Left lung (tissue), 10 donors: Measurements from ENCODE around the gene DDO. TPM values are rescaled to one million over a fixed set of nuclear protein-coding genes. Genes with fewer than 3 reads are reported as not detected.
A peak's percentile ranks its signal among the peaks of the same experiment; 100 is the strongest.

Experiments used
- ATAC-seq: fragments of 200-7000 bp; cut with Tn5 transposase; one replicate; pipeline ENCODE4 v1.9.1; 2020; ENCODE audit warnings: moderate library complexity
- DNase-seq, 4 donors: peaks; one replicate each; pipeline ENCODE4 v3.0.0-alpha.2; 2013 to 2020
- H3K27ac ChIP-seq, 2 donors: fragments of 200-600 bp; sonication (generic) in 1 of 2; one replicate each; pipeline versions ENCODE4 v1.5.0 to v1.8.0; 2020 to 2021
- H3K27me3 ChIP-seq, 2 donors: fragments of 200-600 bp; sonication (generic) in 1 of 2; one replicate each; pipeline versions ENCODE4 v1.5.0 to v1.8.0; 2020 to 2021
- H3K36me3 ChIP-seq, 2 donors: fragments of 200-600 bp; sonication (generic) in 1 of 2; one replicate each; pipeline versions ENCODE4 v1.5.0 to v1.8.0; 2020 to 2021
- H3K4me1 ChIP-seq, 2 donors: fragments of 200-600 bp; one replicate each; pipeline ENCODE4 v1.8.0; 2021
- H3K4me3 ChIP-seq, 2 donors: fragments of 200-600 bp; sonication (generic) in 1 of 2; one replicate each; pipeline versions ENCODE4 v1.5.0 to v1.8.0; 2020 to 2021; ENCODE audit warnings: mild to moderate bottlenecking in 1 of 2
- H3K9me3 ChIP-seq, 2 donors: fragments of 200-600 bp; sonication (generic) in 1 of 2; one replicate each; pipeline versions ENCODE4 v1.5.0 to v1.8.0; 2020 to 2021
- intact Hi-C, 2 donors: fragments of 100-400 bp; cut with DNase I; formaldehyde crosslinking; loops; one replicate each; pipeline versions ENCODE4 v1.11.2 to v1.14.2; 2022
- polyA plus RNA-seq, 6 donors: library from polyadenylated mRNA; unstranded; fragments of 120-200 nt; gene quantifications; one replicate each; pipeline ENCODE4 v1.2.1, GENCODE V29; 2013; ENCODE audit not compliant: insufficient read length in 6 of 6
- total RNA-seq, 2 donors: library from RNA; stranded (reverse); fragmentation: NEBNext Ultra II Directional; extraction: Animal tissue kit (Norgen Biotek cat#: 25700); gene quantifications; one replicate each; pipeline ENCODE4 v1.2.1, GENCODE V29; 2021
- TF ChIP-seq, protein P1 (sequence below), 2 donors: fragments of 200-600 bp; sonication (generic) in 1 of 2; IDR thresholded peaks; one replicate each; pipeline versions ENCODE4 v1.5.0 to v1.8.0; 2021; ENCODE audit warnings: antibody characterized with exemption in 2 of 2
- donor health status: DM: no; HTN: yes; CAD: no.
- donor health status: DM: no; HTN: no; CAD: no.

The DDO gene
- total and polyA plus RNA-seq, 8 donors, result 0.61 to 2.4 (median 1.7) TPM

DNA sequence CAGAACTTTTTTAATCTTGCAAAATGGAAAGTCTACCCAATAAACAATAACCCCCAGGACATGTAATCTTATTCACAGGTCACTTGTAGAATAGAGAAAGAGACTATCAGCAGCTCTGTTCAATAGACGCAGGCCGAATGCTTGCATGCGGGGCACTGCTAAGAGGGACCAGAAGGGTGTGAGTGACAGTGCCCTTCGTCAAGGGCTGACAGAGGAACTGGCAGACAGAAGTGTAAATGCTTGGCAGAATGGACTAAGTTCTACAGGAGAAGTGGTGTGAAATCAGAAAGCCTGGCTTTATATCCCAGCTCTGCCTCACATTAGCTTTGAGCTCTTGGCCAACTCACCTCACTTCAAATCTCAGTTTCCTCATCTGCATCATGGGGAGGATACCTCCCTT, 21.0 kb downstream of the DDO start:
- DNase-seq, result no peak
- Histone ChIP-seq H3K9me3 (no peaks in the 10 kb centered on the region), H3K36me3 (no peaks in the 10 kb centered on the region), H3K27ac (no peak overlapping the region), H3K4me1 (peaks cover 0 to 5% of the 10 kb centered on the region in 2 donors), H3K27me3 (no peaks in the 10 kb centered on the region), H3K4me3 (no peak overlapping the region)
- TF ChIP-seq, protein P1, sequence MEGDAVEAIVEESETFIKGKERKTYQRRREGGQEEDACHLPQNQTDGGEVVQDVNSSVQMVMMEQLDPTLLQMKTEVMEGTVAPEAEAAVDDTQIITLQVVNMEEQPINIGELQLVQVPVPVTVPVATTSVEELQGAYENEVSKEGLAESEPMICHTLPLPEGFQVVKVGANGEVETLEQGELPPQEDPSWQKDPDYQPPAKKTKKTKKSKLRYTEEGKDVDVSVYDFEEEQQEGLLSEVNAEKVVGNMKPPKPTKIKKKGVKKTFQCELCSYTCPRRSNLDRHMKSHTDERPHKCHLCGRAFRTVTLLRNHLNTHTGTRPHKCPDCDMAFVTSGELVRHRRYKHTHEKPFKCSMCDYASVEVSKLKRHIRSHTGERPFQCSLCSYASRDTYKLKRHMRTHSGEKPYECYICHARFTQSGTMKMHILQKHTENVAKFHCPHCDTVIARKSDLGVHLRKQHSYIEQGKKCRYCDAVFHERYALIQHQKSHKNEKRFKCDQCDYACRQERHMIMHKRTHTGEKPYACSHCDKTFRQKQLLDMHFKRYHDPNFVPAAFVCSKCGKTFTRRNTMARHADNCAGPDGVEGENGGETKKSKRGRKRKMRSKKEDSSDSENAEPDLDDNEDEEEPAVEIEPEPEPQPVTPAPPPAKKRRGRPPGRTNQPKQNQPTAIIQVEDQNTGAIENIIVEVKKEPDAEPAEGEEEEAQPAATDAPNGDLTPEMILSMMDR (IDR thresholded peaks at IDR 0.05), result no peak
- intact Hi-C loops, result loop anchor here in 1 of 2 donors (10.0 kb wide), 2 partner anchors 340 to 690 kb away; no protein-coding TSS in a partner anchor
- ATAC-seq, result no peak

DNA sequence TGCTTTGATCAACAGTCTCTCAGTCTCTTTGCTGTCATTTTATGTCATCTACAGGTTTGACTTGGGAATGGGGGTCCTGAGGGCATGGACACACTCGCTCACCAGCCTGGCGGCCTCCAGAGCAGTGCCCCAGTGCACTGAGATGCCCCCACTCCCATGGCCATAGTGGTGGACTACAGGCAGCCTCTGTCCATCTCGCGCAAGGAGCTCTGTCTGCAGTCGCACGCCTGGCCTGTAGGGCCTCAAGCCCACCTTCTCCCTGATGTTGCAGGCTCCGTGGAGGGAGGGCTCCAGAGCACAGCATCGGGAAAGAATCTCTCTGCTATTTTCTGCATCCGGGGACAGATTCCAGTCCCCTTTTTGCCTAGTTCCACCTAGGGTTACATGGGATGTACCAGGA, 22.6 kb downstream of the DDO start:
- intact Hi-C loops, result loop anchor here in 1 of 2 donors (10.0 kb wide), 2 partner anchors 338 to 688 kb away; no protein-coding TSS in a partner anchor
- no peaks in the 10 kb centered on the region for H3K4me1 ChIP-seq
- no peaks in the 10 kb centered on the region for H3K36me3 ChIP-seq
- TF ChIP-seq, protein P1 (IDR thresholded peaks at IDR 0.05), result no peak
- no peaks in the 10 kb centered on the region for H3K27me3 ChIP-seq
- ATAC-seq (no peak), DNase-seq (peak in 1 of 4 donors; percentile 50)
- no peak overlapping the region for H3K4me3 ChIP-seq
- H3K27ac ChIP-seq, result no peak overlapping the region
- no peaks in the 10 kb centered on the region for H3K9me3 ChIP-seq

DNA sequence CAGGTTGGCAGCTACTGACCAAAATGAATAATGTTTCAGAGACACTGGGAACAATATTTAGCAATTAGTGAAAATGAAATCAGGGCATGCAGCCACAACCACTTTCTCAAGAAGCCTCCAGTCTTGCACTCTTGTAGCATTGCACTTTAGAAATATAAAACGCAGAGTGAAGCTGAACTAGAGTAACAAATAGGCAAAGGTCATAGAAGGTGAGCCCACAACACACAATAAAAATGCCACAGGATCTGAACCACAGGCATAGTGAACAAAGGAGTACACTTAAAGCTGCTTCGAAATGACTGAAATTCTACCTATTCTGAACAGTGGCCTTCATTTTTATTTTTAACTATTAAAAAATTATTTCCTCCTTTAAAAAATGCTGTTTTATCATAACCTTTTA, 25.0 kb downstream of the DDO start:
- no peaks in the 10 kb centered on the region for H3K27me3 ChIP-seq
- no peak overlapping the region for H3K27ac ChIP-seq
- H3K4me3 ChIP-seq, result no peak overlapping the region
- intact Hi-C loops, result loop anchor here in 1 of 2 donors (10.0 kb wide), 2 partner anchors 336 to 686 kb away; no protein-coding TSS in a partner anchor
- DNase-seq (no peak), ATAC-seq (no peak)
- no peaks in the 10 kb centered on the region for H3K36me3 ChIP-seq
- TF ChIP-seq, protein P1 (IDR thresholded peaks at IDR 0.05), result no peak
- no peaks in the 10 kb centered on the region for H3K4me1 ChIP-seq
- H3K9me3 ChIP-seq, result no peaks in the 10 kb centered on the region

- no peak overlapping the region for H3K27ac ChIP-seq
- TF ChIP-seq, protein P1 (IDR thresholded peaks at IDR 0.05), result no peak
- ATAC-seq (no peak), DNase-seq (no peak)
- H3K36me3 ChIP-seq, result no peaks in the 10 kb centered on the region
- no peaks in the 10 kb centered on the region for H3K9me3 ChIP-seq
- H3K4me3 ChIP-seq, result no peak overlapping the region
- no peaks in the 10 kb centered on the region for H3K4me1 ChIP-seq
- intact Hi-C loops, result loop anchor here in 1 of 2 donors (10.0 kb wide), 2 partner anchors 335 to 685 kb away; no protein-coding TSS in a partner anchor
- H3K27me3 ChIP-seq, result no peaks in the 10 kb centered on the region
Observed at GRCh38 chr6:110389689-110390382, 25.5 kb downstream of the DDO start.

- Histone ChIP-seq H3K9me3 (no peaks in the 10 kb centered on the region), H3K27me3 (no peaks in the 10 kb centered on the region), H3K4me3 (no peak overlapping the region), H3K4me1 (no peaks in the 10 kb centered on the region), H3K27ac (no peak overlapping the region), H3K36me3 (no peaks in the 10 kb centered on the region)
- ATAC-seq (no peak), DNase-seq (no peak)
- intact Hi-C loops, result no loop called here
- TF ChIP-seq, protein P1 (IDR thresholded peaks at IDR 0.05), result no peak
Observed at GRCh38 chr6:110387986-110388385, 27.4 kb downstream of the DDO start.
